Activated CD4-positive, alpha-beta T cell treated with anti-CD3 and anti-CD28 coated beads for 36 hours (primary cell): ENCODE results near the gene GABRB2. TPM values are rescaled to one million over a fixed set of nuclear protein-coding genes. Genes with fewer than 3 reads are reported as not detected.
"Not testable (repeated sequence)": the region's sequence is repeated elsewhere in the genome, so short reads cannot be mapped to it uniquely, and the experiment has no call there.

Source experiments
- ATAC-seq: fragments of 200-7000 bp; cut with Tn5 transposase; one replicate; pipeline ENCODE4 v1.10.0; 2021; ENCODE audit warnings: mild to moderate bottlenecking, moderate library complexity
- CTCF ChIA-PET: fragments of 350-600 bp; sonication (Branson Sonifier 250); formaldehyde crosslinking; loops from one replicate; lab custom pipeline; 2021; ENCODE audit warnings: antibody characterized with exemption; lab: Charles Lee
- POLR2A ChIA-PET: fragments of 350-600 bp; sonication (Branson Sonifier 250); formaldehyde crosslinking; loops from one replicate; lab custom pipeline; 2021; ENCODE audit warnings: antibody characterized with exemption, inconsistent platforms; lab: Charles Lee
- DNase-seq: peaks from one replicate; pipeline ENCODE4 v3.0.0-alpha.2; 2020
- H3K27ac Mint-ChIP-seq: one replicate; pipeline ENCODE4 v1.8.0; 2021; ENCODE audit warnings: mixed read lengths
- H3K27me3 Mint-ChIP-seq: one replicate; pipeline ENCODE4 v1.8.0; 2021; ENCODE audit warnings: mixed read lengths
- H3K36me3 Mint-ChIP-seq: one replicate; pipeline ENCODE4 v1.8.0; 2021; ENCODE audit warnings: low read depth, mixed read lengths
- H3K4me1 Mint-ChIP-seq: one replicate; pipeline ENCODE4 v1.8.0; 2021; ENCODE audit warnings: mixed read lengths
- H3K4me3 Mint-ChIP-seq: one replicate; pipeline ENCODE4 v1.8.0; 2021; ENCODE audit warnings: mild to moderate bottlenecking, moderate library complexity, mixed read lengths
- H3K9me3 Mint-ChIP-seq: one replicate; pipeline ENCODE4 v1.8.0; 2021; ENCODE audit warnings: low read depth, mixed read lengths
- intact Hi-C, 2 experiments: fragments of 100-400 bp; cut with DNase I in 1 of 2; cut with micrococcal nuclease in 1 of 2; formaldehyde crosslinking; loops; one replicate each; pipeline versions ENCODE4 v1.14.2 to v1.15.1; 2022 to 2024; cut with DNase I, micrococcal nuclease
- total RNA-seq, 2 experiments: library from RNA; stranded (reverse); gene quantifications; one replicate each; pipeline ENCODE4 v1.2.3, GENCODE V29; 2021

Gene GABRB2
- total RNA-seq, 2 experiments from 2014 or later: not detected

GRCh38 chr5:161545344-161546094 is 1.0 kb downstream of the GABRB2 start:
- ChIA-PET CTCF (no interaction called here), POLR2A (no interaction called here)
- ATAC-seq (no peak), DNase-seq (no peak)
- Mint-ChIP-seq H3K4me1 (peaks cover 7% of the 10 kb centered on the region), H3K36me3 (no peaks in the 10 kb centered on the region), H3K27ac (no peak overlapping the region), H3K27me3 (peaks cover 63% of the 10 kb centered on the region), H3K9me3 (no peaks in the 10 kb centered on the region), H3K4me3 (no peak overlapping the region)
- intact Hi-C loops: loop anchor here (10.0 kb wide), 4 partner anchors 1041 to 1959 kb away; partner anchors contain the start of gene MAT2B (in 1 of the 2)

- DNase-seq (peak; percentile 56), ATAC-seq (peak; percentile 42)
- H3K9me3 Mint-ChIP-seq: no peaks in the 10 kb centered on the region
- CTCF ChIA-PET: interaction anchor here (1.0 to 1.7 kb wide), 4 partner anchors 11 to 1860 kb away, joined by 3 to 6 read pairs (median 4); no protein-coding TSS in a partner anchor
- POLR2A ChIA-PET: no interaction called here
- intact Hi-C loops: loop anchor here (1.0 to 10.0 kb wide), 6 partner anchors 1040 to 1960 kb away; partner anchors contain the start of gene MAT2B (in 1 of the 2)
- no peaks in the 10 kb centered on the region for H3K36me3 Mint-ChIP-seq
- H3K27me3 Mint-ChIP-seq: peaks cover 58% of the 10 kb centered on the region
- H3K4me3 Mint-ChIP-seq: no peak overlapping the region
- peaks cover 7% of the 10 kb centered on the region for H3K4me1 Mint-ChIP-seq
- no peak overlapping the region for H3K27ac Mint-ChIP-seq
These were observed 2.2 kb downstream of the GABRB2 start for GRCh38 chr5:161544350-161544765.

- H3K27ac Mint-ChIP-seq: no peak overlapping the region
- H3K27me3 Mint-ChIP-seq: peaks cover 20% of the 10 kb centered on the region
- intact Hi-C loops: no loop called here
- no peak for DNase-seq
- H3K4me3 Mint-ChIP-seq: no peak overlapping the region
- no peaks in the 10 kb centered on the region for H3K36me3 Mint-ChIP-seq
- ChIA-PET POLR2A (no interaction called here), CTCF (interaction anchor here (0.7 to 1.1 kb wide), 2 partner anchors 10 to 1869 kb away, joined by 3 read pairs; no protein-coding TSS in a partner anchor)
- ATAC-seq: no peak
- no peaks in the 10 kb centered on the region for H3K4me1 Mint-ChIP-seq
- H3K9me3 Mint-ChIP-seq: peaks cover 2% of the 10 kb centered on the region
These were observed 7.5 kb downstream of the GABRB2 start for GRCh38 chr5:161539016-161539415.

- POLR2A ChIA-PET: no interaction called here
- CTCF ChIA-PET: no interaction called here
- no peak overlapping the region for H3K4me3 Mint-ChIP-seq
- H3K27me3 Mint-ChIP-seq: peaks cover 5% of the 10 kb centered on the region
- H3K9me3 Mint-ChIP-seq: peaks cover 2% of the 10 kb centered on the region
- H3K36me3 Mint-ChIP-seq: no peaks in the 10 kb centered on the region
- H3K27ac Mint-ChIP-seq: no peak overlapping the region
- no peaks in the 10 kb centered on the region for H3K4me1 Mint-ChIP-seq
- DNase-seq: no peak
- ATAC-seq: no peak
- intact Hi-C loops: no loop called here
These were observed 10.8 kb downstream of the GABRB2 start for GRCh38 chr5:161535762-161536161.

- DNase-seq (no peak), ATAC-seq (no peak)
- no peaks in the 10 kb centered on the region for H3K27me3 Mint-ChIP-seq
- H3K9me3 Mint-ChIP-seq: no peaks in the 10 kb centered on the region
- no peak overlapping the region for H3K4me3 Mint-ChIP-seq
- ChIA-PET POLR2A (no interaction called here), CTCF (no interaction called here)
- intact Hi-C loops: no loop called here
- no peaks in the 10 kb centered on the region for H3K4me1 Mint-ChIP-seq
- H3K27ac Mint-ChIP-seq: no peak overlapping the region
- no peaks in the 10 kb centered on the region for H3K36me3 Mint-ChIP-seq
These were observed 15.8 kb downstream of the GABRB2 start for GRCh38 chr5:161530700-161531099.

GRCh38 chr5:161513942-161514341 is 32.6 kb downstream of the GABRB2 start:
- ChIA-PET POLR2A (no interaction called here), CTCF (no interaction called here)
- intact Hi-C loops: no loop called here
- ATAC-seq: no peak
- Mint-ChIP-seq H3K4me3 (no peak overlapping the region), H3K27ac (no peak overlapping the region), H3K4me1 (no peaks in the 10 kb centered on the region), H3K27me3 (peaks cover 3% of the 10 kb centered on the region), H3K9me3 (peaks cover 8% of the 10 kb centered on the region), H3K36me3 (no peaks in the 10 kb centered on the region)
- no peak for DNase-seq

GRCh38 chr5:161507591-161507990 is 38.9 kb downstream of the GABRB2 start:
- ATAC-seq: no peak
- ChIA-PET POLR2A (no interaction called here), CTCF (interaction anchor here (0.6 kb wide), 1 partner anchor 1458 kb away, joined by 3 read pairs; no protein-coding TSS in a partner anchor)
- H3K36me3 Mint-ChIP-seq: no peaks in the 10 kb centered on the region
- no peaks in the 10 kb centered on the region for H3K4me1 Mint-ChIP-seq
- DNase-seq: no peak
- H3K27me3 Mint-ChIP-seq: peaks cover 2% of the 10 kb centered on the region
- intact Hi-C loops: no loop called here
- no peak overlapping the region for H3K27ac Mint-ChIP-seq
- H3K9me3 Mint-ChIP-seq: peaks cover 2% of the 10 kb centered on the region
- no peak overlapping the region for H3K4me3 Mint-ChIP-seq

- H3K4me1 Mint-ChIP-seq, DNase-seq, H3K36me3 Mint-ChIP-seq, ATAC-seq, intact Hi-C loops, H3K9me3 Mint-ChIP-seq, CTCF ChIA-PET, H3K27me3 Mint-ChIP-seq, H3K4me3 Mint-ChIP-seq, H3K27ac Mint-ChIP-seq, POLR2A ChIA-PET: not testable (repeated sequence)
These were observed 41.4 kb downstream of the GABRB2 start for GRCh38 chr5:161505160-161505559.

GRCh38 chr5:161498531-161498930 is 48.0 kb downstream of the GABRB2 start:
- ChIA-PET POLR2A (no interaction called here), CTCF (no interaction called here)
- no peak overlapping the region for H3K27ac Mint-ChIP-seq
- no peaks in the 10 kb centered on the region for H3K4me1 Mint-ChIP-seq
- intact Hi-C loops: no loop called here
- DNase-seq (no peak), ATAC-seq (no peak)
- peaks cover 3% of the 10 kb centered on the region for H3K9me3 Mint-ChIP-seq
- H3K36me3 Mint-ChIP-seq: no peaks in the 10 kb centered on the region
- H3K4me3 Mint-ChIP-seq: no peak overlapping the region
- H3K27me3 Mint-ChIP-seq: no peaks in the 10 kb centered on the region

- Mint-ChIP-seq H3K27ac (no peak overlapping the region), H3K4me3 (no peak overlapping the region), H3K4me1 (no peaks in the 10 kb centered on the region), H3K9me3 (no peaks in the 10 kb centered on the region), H3K36me3 (no peaks in the 10 kb centered on the region), H3K27me3 (no peaks in the 10 kb centered on the region)
- ChIA-PET CTCF (no interaction called here), POLR2A (no interaction called here)
- no peak for ATAC-seq
- DNase-seq: no peak
- intact Hi-C loops: no loop called here
These were observed 62.8 kb downstream of the GABRB2 start for GRCh38 chr5:161483721-161484120.

GRCh38 chr5:161481922-161482321 is 64.6 kb downstream of the GABRB2 start:
- Mint-ChIP-seq H3K4me3 (no peak overlapping the region), H3K9me3 (no peaks in the 10 kb centered on the region), H3K4me1 (no peaks in the 10 kb centered on the region), H3K36me3 (no peaks in the 10 kb centered on the region), H3K27ac (no peak overlapping the region), H3K27me3 (no peaks in the 10 kb centered on the region)
- POLR2A ChIA-PET: no interaction called here
- DNase-seq (no peak), ATAC-seq (no peak)
- CTCF ChIA-PET: no interaction called here
- intact Hi-C loops: no loop called here
